Mesenteric fat pad (tissue), 1 donor: ENCODE measurements around the gene TTC34. TPM values are rescaled to one million over a fixed set of nuclear protein-coding genes. Genes with fewer than 3 reads are reported as not detected.

ENCODE experiments used
- DNase-seq: peaks from one replicate; pipeline ENCODE4 v3.0.0-alpha.2; 2020; ENCODE audit warnings: low spot score
- total RNA-seq: library from RNA; stranded (reverse); fragmentation: NEBNext Ultra II Directional; extraction: Animal tissue kit (Norgen Biotek cat#: 25700); gene quantifications from one replicate; pipeline ENCODE4 v1.2.1, GENCODE V29; 2021
- donor health status: DM: yes; HTN: yes; CAD: no.

Gene TTC34
- total RNA-seq, 1 donor from 2014 or later, result 0.35 TPM

- no peak for DNase-seq
These were observed 11.6 kb upstream of the TTC34 start for GRCh38 chr1:2812939-2813653.

GRCh38 chr1:2812136-2812535 lies 10.6 kb upstream of the TTC34 start:
- DNase-seq, result no peak

GRCh38 chr1:2811533-2811918 lies 10.0 kb upstream of the TTC34 start:
- no peak for DNase-seq

- DNase-seq, result no peak
These were observed 9.5 kb upstream of the TTC34 start for GRCh38 chr1:2810899-2811532.

GRCh38 chr1:2810281-2810680 lies 8.8 kb upstream of the TTC34 start:
- no peak for DNase-seq

- no peak for DNase-seq
These were observed 8.2 kb upstream of the TTC34 start for GRCh38 chr1:2809656-2810055.

- no peak for DNase-seq
These were observed 7.5 kb upstream of the TTC34 start for GRCh38 chr1:2808831-2809605.

- DNase-seq, result no peak
These were observed 6.9 kb upstream of the TTC34 start for GRCh38 chr1:2808386-2808705.

GRCh38 chr1:2807678-2808385 lies 6.3 kb upstream of the TTC34 start:
- DNase-seq, result no peak

- DNase-seq, result no peak
These were observed 5.5 kb upstream of the TTC34 start for GRCh38 chr1:2807036-2807435.

- DNase-seq, result no peak
These were observed 5.1 kb upstream of the TTC34 start for GRCh38 chr1:2806591-2806990.

- DNase-seq, result no peak
These were observed 4.4 kb upstream of the TTC34 start for GRCh38 chr1:2805801-2806430.

GRCh38 chr1:2804628-2805351 lies 3.3 kb upstream of the TTC34 start:
- no peak for DNase-seq

GRCh38 chr1:2803931-2804627 lies 2.6 kb upstream of the TTC34 start:
- DNase-seq, result no peak

GRCh38 chr1:2803086-2803930 lies 1.8 kb upstream of the TTC34 start:
- DNase-seq, result no peak

GRCh38 chr1:2802421-2802961 lies 998 bp upstream of the TTC34 start:
- DNase-seq, result no peak

GRCh38 chr1:2801046-2801445 lies 447 bp downstream of the TTC34 start:
- DNase-seq, result no peak

GRCh38 chr1:2800664-2801045 lies 838 bp downstream of the TTC34 start:
- no peak for DNase-seq
